T-cell (primary cell): Measurements from ENCODE around the gene UPK2. TPM values are rescaled to one million over a fixed set of nuclear protein-coding genes. Genes with fewer than 3 reads are reported as not detected.

Experiments used
- ATAC-seq, 4 experiments: fragments of 200-7000 bp in 3 of 4; fragments of 150-1000 bp in 1 of 4; cut with Tn5 transposase; replicated peaks in 1 of 4; 1 replicate in 3 of 4; 2 replicates in 1 of 4; pipeline ENCODE4 v1.10.0; 2021; ENCODE audit warnings: moderate library complexity in 3 of 4, mild to moderate bottlenecking in 2 of 4, moderate number of reproducible peaks in 1 of 4
- CTCF ChIA-PET, 2 donors: fragments of 300-600 bp; sonication (Branson Sonifier 250); formaldehyde crosslinking; loops; one replicate each; lab custom pipeline; 2022; ENCODE audit warnings: antibody characterized with exemption in 2 of 2; lab: Charles Lee
- POLR2A ChIA-PET, 2 donors: fragments of 300-600 bp; sonication (Branson Sonifier 250); formaldehyde crosslinking; loops; one replicate each; lab custom pipeline; 2022; ENCODE audit warnings: antibody characterized with exemption in 2 of 2; lab: Charles Lee
- DNase-seq, 35 experiments: peaks; one replicate each; pipeline versions ENCODE4 v3.0.0 to v3.0.0-alpha.2; 2013 to 2023
- H3K27ac ChIP-seq: one replicate; pipeline ENCODE4 v1.5.1; 2013; ENCODE audit warnings: low read length
- H3K27me3 ChIP-seq, 2 experiments: replicated peaks in 1 of 2; 1 replicate in 1 of 2; 2 replicates in 1 of 2; pipeline versions ENCODE4 v1.6.1 to v1.7.0; 2013; ENCODE audit warnings: low read length in 1 of 2, mixed read lengths in 1 of 2; ENCODE audit not compliant: control insufficient read depth in 2 of 2, insufficient read depth in 2 of 2; ENCODE audit errors: extremely low read depth in 1 of 2
- H3K36me3 ChIP-seq, 2 donors: 1 replicate in 1 of 2; 2 replicates in 1 of 2; pipeline versions ENCODE4 v1.6.1 to v1.7.0; 2013; ENCODE audit warnings: low read length in 1 of 2; ENCODE audit not compliant: control insufficient read depth in 2 of 2, insufficient read depth in 1 of 2; ENCODE audit errors: extremely low read depth in 1 of 2
- H3K4me1 ChIP-seq, 2 experiments: 1 replicate in 1 of 2; 2 replicates in 1 of 2; pipeline versions ENCODE4 v1.6.1 to v1.7.0; 2013; ENCODE audit warnings: low read length in 2 of 2, mixed read lengths in 1 of 2; ENCODE audit not compliant: insufficient read depth in 2 of 2, control insufficient read depth in 1 of 2; ENCODE audit errors: extremely low read depth in 1 of 2
- H3K4me3 ChIP-seq, 2 donors: 1 replicate in 1 of 2; 2 replicates in 1 of 2; pipeline versions ENCODE4 v1.5.1 to v1.7.0; 2013; ENCODE audit warnings: mild to moderate bottlenecking in 2 of 2, low read length in 1 of 2, moderate library complexity in 1 of 2; ENCODE audit not compliant: control insufficient read depth in 1 of 2; ENCODE audit errors: extremely low read depth in 1 of 2
- H3K9me3 ChIP-seq: 2 replicates; pipeline ENCODE4 v1.7.0; 2013
- H3K27ac Mint-ChIP-seq, 2 donors: one replicate each; pipeline ENCODE4 v1.8.0; 2020 to 2021; ENCODE audit warnings: mild to moderate bottlenecking in 2 of 2, mixed read lengths in 2 of 2
- H3K27me3 Mint-ChIP-seq, 2 donors: one replicate each; pipeline ENCODE4 v1.8.0; 2021 to 2022; ENCODE audit warnings: mixed read lengths in 2 of 2
- H3K36me3 Mint-ChIP-seq: one replicate; pipeline ENCODE4 v1.8.0; 2021; ENCODE audit warnings: mixed read lengths
- H3K4me1 Mint-ChIP-seq, 3 donors: one replicate each; pipeline ENCODE4 v1.8.0; 2020 to 2022; ENCODE audit warnings: mixed read lengths in 3 of 3, mild to moderate bottlenecking in 1 of 3
- H3K4me3 Mint-ChIP-seq, 3 donors: one replicate each; pipeline ENCODE4 v1.8.0; 2020 to 2022; ENCODE audit warnings: mild to moderate bottlenecking in 3 of 3, mixed read lengths in 3 of 3, moderate library complexity in 3 of 3
- H3K9me3 Mint-ChIP-seq, 3 donors: one replicate each; pipeline ENCODE4 v1.8.0; 2020 to 2022; ENCODE audit warnings: mixed read lengths in 3 of 3
- WGBS: methylation state at CpG from one replicate; pipeline ENCODE4 v1.1.5; 2013; ENCODE audit warnings: missing lambda C conversion rate; ENCODE audit not compliant: insufficient coverage; 5-methylcytosine and 5-hydroxymethylcytosine counted together
- total RNA-seq, 35 experiments: library from RNA in 6 of 35; stranded (reverse) in 6 of 35; fragments of 120-200 nt in 1 of 35; gene quantifications; one replicate each; pipeline versions ENCODE4 v1.2.1 to v1.2.4 and lab custom pipeline; 2013 to 2026

Gene UPK2
- total RNA-seq, 5 donors from 2014 or later (not counting 1 experiment from before 2014, with no cell fraction given) = 0.32 TPM; not detected in 4

DNA sequence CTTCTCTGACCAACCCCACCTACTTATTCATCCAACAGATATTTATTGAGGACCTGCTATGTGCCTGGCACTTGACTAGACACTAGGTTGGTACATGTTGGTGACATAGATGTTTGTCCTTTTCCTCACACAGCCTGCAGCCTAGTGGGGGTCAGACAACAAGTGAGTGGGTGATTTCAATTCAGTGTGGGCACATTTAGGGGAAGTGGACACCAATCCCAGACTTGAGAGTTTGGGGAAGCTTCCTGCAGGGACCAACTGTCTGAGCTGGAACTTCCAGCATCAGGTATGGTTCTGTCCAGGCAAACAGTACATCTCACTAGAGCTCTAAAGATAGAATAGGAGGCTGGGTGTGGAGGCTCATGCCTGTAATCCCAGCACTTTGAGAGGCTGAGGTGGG lies 24.5 kb upstream of the UPK2 start:
- peaks cover 38 to 48% (median 48%) of the 10 kb centered on the region in 3 donors for H3K4me1 Mint-ChIP-seq
- H3K27ac Mint-ChIP-seq = peak overlapping the region; percentile 94 to 95

DNA sequence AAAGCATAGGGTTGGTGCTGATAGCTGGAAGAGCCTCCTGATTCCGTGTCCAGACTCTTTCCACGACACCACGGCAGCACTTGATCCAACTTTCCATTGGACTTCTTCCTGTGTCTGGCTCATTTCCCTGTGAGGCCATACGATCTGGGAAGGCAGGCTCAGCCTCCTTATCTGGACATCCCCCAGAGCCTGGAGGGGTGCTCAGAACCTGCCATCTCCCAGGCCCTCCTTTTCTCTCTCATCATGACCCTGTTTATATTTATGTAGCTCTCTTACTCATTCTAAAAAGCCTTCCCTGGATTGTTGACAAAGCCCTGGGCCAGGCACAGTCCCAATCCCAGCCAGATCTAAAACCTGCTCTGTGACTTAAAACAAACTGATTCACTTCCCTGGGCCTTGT lies 22.6 kb upstream of the UPK2 start:
- POLR2A ChIA-PET = no interaction called here
- no peak overlapping the region for H3K27ac ChIP-seq

More for the DNA sequence above, 24.5 kb upstream of the UPK2 start:
- H3K9me3 Mint-ChIP-seq = no peaks in the 10 kb centered on the region
- POLR2A ChIA-PET = interaction anchor here in 1 of 2 donors (0.5 to 1.3 kb wide), 2 partner anchors 61 to 146 kb away, joined by 5 to 8 read pairs; no protein-coding TSS in a partner anchor
- no peaks in the 10 kb centered on the region for H3K27me3 Mint-ChIP-seq
- Histone ChIP-seq H3K36me3 (peaks cover 0 to 3% of the 10 kb centered on the region in 2 donors), H3K4me1 (peaks cover 23 to 43% of the 10 kb centered on the region in 2 experiments), H3K27me3 (no peaks in the 10 kb centered on the region), H3K9me3 (no peaks in the 10 kb centered on the region), H3K27ac (peak overlapping the region; percentile 99), H3K4me3 (no peak overlapping the region)
- H3K36me3 Mint-ChIP-seq = no peaks in the 10 kb centered on the region
- DNase-seq (no peak), ATAC-seq (no peak)
- H3K4me3 Mint-ChIP-seq = no peak overlapping the region
- CTCF ChIA-PET = interaction anchor here (0.7 to 2.5 kb wide), 5 partner anchors 16 to 180 kb away, joined by 3 to 21 read pairs (median 5); no protein-coding TSS in a partner anchor

DNA sequence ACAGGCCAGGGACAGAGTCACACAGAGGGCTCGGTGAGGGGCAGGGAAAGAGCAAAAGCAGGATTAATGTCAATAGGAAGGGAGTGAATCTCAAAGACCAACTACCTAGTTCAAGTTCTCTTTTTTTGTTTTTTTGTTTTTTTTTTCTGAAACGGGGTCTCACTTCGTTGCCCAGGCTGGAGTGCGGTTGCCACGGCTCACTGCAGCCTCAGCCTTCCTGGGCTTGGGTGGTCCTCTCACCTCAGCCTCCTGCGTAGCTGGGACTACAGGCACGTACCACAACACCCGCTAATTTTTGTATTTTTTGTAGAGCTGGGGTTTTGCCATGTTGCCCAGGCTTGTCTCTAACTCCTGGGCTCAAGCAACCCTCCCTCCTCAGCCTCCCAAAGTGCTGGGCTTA lies 20.7 kb upstream of the UPK2 start:
- Histone ChIP-seq H3K4me3 (no peak overlapping the region), H3K27ac (no peak overlapping the region), H3K27me3 (no peaks in the 10 kb centered on the region), H3K4me1 (peaks cover 16 to 24% of the 10 kb centered on the region in 2 experiments), H3K9me3 (no peaks in the 10 kb centered on the region), H3K36me3 (peaks cover 0 to 3% of the 10 kb centered on the region in 2 donors)
- no peaks in the 10 kb centered on the region for H3K27me3 Mint-ChIP-seq
- H3K4me1 Mint-ChIP-seq = peaks cover 33 to 51% (median 50%) of the 10 kb centered on the region in 3 donors
- H3K27ac Mint-ChIP-seq = peak overlapping the region; percentile 28 to 61
- ATAC-seq (no peak), DNase-seq (no peak)
- WGBS = 84% methylated on average over 4 of the region's 8 CpGs
- no peaks in the 10 kb centered on the region for H3K36me3 Mint-ChIP-seq
- no peak overlapping the region for H3K4me3 Mint-ChIP-seq
- POLR2A ChIA-PET = interaction anchor here in 1 of 2 donors (0.7 kb wide), 1 partner anchor 115 kb away, joined by 3 read pairs; no protein-coding TSS in a partner anchor
- CTCF ChIA-PET = interaction anchor here in 1 of 2 donors (0.7 kb wide), 1 partner anchor 181 kb away, joined by 5 read pairs; no protein-coding TSS in a partner anchor
- no peaks in the 10 kb centered on the region for H3K9me3 Mint-ChIP-seq

More for the DNA sequence above, 22.6 kb upstream of the UPK2 start:
- Histone ChIP-seq H3K36me3 (peaks cover 0 to 3% of the 10 kb centered on the region in 2 donors), H3K9me3 (no peaks in the 10 kb centered on the region), H3K27me3 (no peaks in the 10 kb centered on the region), H3K4me1 (peaks cover 11 to 24% of the 10 kb centered on the region in 2 experiments), H3K4me3 (no peak overlapping the region)
- ATAC-seq (no peak), DNase-seq (no peak)
- Mint-ChIP-seq H3K36me3 (no peaks in the 10 kb centered on the region), H3K9me3 (no peaks in the 10 kb centered on the region), H3K27me3 (no peaks in the 10 kb centered on the region), H3K27ac (peak overlapping the region; percentile 24 to 66), H3K4me3 (no peak overlapping the region), H3K4me1 (peaks cover 21 to 40% (median 36%) of the 10 kb centered on the region in 3 donors)
- 72% methylated on average over 4 of the region's 4 CpGs for WGBS
- CTCF ChIA-PET = no interaction called here

DNA sequence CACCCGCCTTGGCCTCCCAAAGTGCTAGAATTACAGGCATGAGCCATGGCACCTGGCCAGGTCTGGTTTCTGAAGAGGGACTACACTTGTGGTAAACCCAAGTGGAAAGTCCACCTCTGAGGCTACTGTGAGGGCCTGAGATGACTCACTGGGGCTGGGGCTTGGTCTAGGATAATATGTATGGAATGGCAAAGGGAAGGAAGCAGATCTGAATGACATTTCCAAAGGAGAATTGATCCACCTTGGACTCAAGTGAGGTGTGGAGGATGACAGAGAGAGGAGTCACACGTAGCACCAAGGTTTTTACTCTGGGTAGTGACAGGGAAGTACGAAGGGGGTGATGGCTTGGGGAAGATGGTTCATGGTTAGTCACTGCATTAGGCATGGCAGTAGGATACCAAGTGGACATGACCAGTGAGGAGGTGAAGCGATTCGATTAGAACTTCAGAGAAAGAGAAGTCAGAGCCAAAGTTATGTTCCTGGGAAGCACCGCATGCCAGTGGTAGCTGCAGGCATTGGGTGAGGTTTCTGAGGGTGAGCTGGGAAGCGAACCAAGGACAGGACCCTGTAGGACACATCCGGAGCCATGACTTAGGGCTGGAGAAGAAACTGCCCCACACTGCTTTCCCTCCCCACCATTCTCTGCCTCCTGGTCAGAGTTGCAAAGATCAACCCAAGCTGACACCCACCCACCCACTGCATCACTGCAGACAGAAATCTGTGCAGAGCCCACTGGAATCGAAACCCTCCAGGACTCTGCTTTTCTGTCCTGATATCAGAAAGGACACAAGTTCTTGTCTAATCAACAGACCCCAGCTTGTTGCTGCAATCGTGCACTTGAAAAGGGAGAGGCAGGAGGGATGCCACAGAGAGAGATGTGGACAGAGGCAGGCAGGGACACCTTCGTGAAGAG lies 17.4 kb upstream of the UPK2 start:
- no peaks in the 10 kb centered on the region for H3K36me3 Mint-ChIP-seq
- H3K4me3 Mint-ChIP-seq = peak overlapping the region in 1 of 3 donors; percentile 18

DNA sequence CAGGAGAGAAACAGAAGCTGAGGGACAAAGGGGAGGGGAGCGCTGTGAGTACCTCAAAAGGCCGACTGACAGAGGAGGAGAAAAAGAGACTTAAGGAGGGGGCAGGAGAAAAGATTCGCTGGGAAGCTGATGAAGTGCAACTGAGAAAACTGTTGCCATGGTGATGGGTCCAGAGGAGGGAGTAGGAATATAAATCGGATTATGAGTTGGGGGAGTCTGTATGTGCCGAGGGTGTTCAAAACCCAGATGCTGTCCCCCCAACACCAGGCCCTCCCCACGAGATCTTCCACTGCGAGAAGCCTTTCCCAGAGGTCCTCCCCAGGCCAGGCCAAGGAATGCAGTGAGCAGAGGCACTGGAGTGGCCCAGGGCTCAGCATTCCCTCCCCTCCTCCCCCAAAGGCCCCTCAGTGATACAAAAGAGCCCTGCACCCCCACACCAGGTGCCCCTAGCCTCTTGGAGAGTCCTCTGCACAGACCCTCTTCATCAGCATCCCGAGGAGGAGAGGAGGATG lies 16.6 kb upstream of the UPK2 start:
- H3K4me1 Mint-ChIP-seq = peaks cover 34 to 49% (median 44%) of the 10 kb centered on the region in 3 donors
- 97% methylated on average over 5 of the region's 8 CpGs for WGBS
- Histone ChIP-seq H3K4me1 (peaks cover 15 to 31% of the 10 kb centered on the region in 2 experiments), H3K9me3 (no peaks in the 10 kb centered on the region), H3K27ac (no peak overlapping the region), H3K4me3 (no peak overlapping the region), H3K27me3 (no peaks in the 10 kb centered on the region), H3K36me3 (no peaks in the 10 kb centered on the region)
- no peaks in the 10 kb centered on the region for H3K27me3 Mint-ChIP-seq
- ATAC-seq (no peak), DNase-seq (no peak)
- ChIA-PET CTCF (interaction anchor here (0.6 to 1.0 kb wide), 2 partner anchors 9 to 174 kb away, joined by 3 to 4 read pairs; no protein-coding TSS in a partner anchor), POLR2A (no interaction called here)
- H3K27ac Mint-ChIP-seq = peak overlapping the region in 1 of 2 donors; percentile 67
- H3K4me3 Mint-ChIP-seq = peak overlapping the region in 1 of 3 donors; percentile 65
- H3K9me3 Mint-ChIP-seq = no peaks in the 10 kb centered on the region
- H3K36me3 Mint-ChIP-seq = no peaks in the 10 kb centered on the region

More for the DNA sequence above, 17.4 kb upstream of the UPK2 start:
- no peaks in the 10 kb centered on the region for H3K9me3 Mint-ChIP-seq
- H3K27me3 ChIP-seq = no peaks in the 10 kb centered on the region
- H3K27me3 Mint-ChIP-seq = no peaks in the 10 kb centered on the region
- ATAC-seq = no peak
- peaks cover 34 to 48% (median 47%) of the 10 kb centered on the region in 3 donors for H3K4me1 Mint-ChIP-seq
- H3K4me3 ChIP-seq = no peak overlapping the region
- peaks cover 15 to 28% of the 10 kb centered on the region in 2 experiments for H3K4me1 ChIP-seq
- H3K9me3 ChIP-seq = no peaks in the 10 kb centered on the region
- H3K27ac ChIP-seq = no peak overlapping the region
- DNase-seq = no peak
- H3K36me3 ChIP-seq = no peaks in the 10 kb centered on the region
- CTCF ChIA-PET = interaction anchor here in 1 of 2 donors (1.0 kb wide), 1 partner anchor 8 kb away, joined by 3 read pairs; no protein-coding TSS in a partner anchor
- H3K27ac Mint-ChIP-seq = peak overlapping the region in 1 of 2 donors; percentile 67
- 94% methylated on average over 10 of the region's 11 CpGs for WGBS
- POLR2A ChIA-PET = no interaction called here
